Kasumi-1 (cell line): ENCODE data around the gene SLC9A5.

Source experiments
- DNase-seq, 2 experiments: peaks; one replicate each; lab custom pipeline; 2025; lab: John Stamatoyannopoulos, UW

Gene SLC9A5

DNA sequence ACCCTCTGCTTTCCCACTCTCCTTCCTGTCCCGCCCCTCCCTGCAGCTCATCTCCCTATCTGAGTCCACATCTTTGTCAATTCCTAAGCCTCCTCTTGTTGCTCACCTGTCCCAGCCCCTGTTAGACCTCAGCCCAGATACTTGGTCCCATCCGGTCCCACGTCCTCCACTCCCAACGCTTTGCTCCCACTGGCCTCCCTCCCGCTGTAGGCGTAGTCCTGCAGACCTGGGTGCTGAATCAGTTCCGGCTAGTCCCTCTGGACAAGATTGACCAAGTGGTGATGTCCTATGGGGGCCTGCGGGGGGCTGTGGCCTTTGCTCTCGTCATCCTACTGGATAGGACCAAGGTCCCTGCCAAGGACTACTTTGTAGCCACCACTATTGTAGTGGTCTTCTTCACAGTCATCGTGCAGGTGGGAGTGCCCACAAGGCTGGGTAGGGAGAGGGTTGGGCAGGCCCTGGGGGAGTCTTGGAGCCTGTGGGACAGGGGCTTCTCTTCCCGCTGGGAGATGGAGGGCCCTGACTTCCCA lies 8.0 kb downstream of the SLC9A5 start:
- DNase-seq = no peak

DNA sequence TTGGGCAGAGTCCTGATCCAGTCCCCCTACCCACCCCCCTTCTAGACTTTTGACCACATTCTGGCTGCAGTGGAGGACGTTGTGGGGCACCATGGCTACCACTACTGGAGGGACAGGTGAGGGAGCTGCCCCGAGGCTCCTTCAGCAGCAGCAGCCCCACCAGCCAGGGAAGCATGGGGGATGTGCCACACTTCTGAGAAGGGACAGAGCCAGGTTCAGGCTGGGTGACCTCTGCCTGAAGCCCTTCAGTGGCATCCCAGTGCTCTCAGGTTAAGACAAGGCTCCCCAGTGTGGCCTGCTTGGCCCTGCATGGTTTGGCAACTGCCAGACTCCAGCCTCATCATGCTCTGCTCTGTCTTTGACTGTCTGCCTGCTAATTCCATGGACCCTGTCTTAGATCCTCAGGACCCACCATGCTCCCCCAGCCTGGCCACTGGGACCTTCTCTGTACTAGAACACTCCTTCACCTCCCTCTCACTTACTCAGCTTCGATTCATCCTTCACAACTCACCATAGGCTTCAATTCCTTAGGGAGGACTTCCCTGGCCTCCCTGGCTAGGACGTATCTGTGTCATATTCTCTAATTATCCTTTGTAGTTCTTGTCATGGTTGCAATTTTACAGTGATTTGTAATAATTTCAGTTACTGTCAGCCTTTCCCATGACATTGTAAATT lies 8.8 kb downstream of the SLC9A5 start:
- no peak for DNase-seq

DNA sequence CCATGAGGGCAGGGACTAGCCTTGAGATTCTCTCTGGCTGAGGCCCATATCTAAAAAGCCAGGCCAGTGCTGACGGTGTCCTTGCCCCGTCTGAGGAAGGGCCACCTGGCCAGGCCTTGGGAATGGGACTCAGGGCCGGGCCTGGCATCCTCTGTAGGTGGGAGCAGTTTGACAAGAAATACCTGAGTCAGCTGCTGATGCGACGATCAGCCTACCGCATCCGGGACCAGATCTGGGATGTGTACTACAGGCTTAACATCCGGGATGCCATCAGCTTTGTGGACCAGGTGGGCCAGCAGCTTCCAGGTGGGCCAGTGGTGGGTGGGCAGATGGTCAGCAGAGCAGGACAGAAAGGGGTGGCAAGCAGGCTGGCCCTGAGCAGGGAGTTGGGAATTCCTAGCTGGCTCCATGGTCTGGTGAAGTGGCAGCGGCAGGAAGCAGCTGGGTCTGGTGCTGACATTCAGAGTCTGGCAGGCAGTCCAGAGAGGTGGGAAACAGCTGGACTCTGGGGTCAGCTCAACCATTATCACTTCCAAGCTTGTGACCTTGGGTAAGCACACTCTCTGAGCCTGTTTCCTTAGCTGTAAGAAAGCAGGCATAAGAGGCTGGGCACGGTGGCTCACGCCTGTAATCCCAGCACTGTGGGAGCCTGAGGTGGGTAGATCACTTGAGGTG lies 9.5 kb downstream of the SLC9A5 start:
- no peak for DNase-seq

DNA sequence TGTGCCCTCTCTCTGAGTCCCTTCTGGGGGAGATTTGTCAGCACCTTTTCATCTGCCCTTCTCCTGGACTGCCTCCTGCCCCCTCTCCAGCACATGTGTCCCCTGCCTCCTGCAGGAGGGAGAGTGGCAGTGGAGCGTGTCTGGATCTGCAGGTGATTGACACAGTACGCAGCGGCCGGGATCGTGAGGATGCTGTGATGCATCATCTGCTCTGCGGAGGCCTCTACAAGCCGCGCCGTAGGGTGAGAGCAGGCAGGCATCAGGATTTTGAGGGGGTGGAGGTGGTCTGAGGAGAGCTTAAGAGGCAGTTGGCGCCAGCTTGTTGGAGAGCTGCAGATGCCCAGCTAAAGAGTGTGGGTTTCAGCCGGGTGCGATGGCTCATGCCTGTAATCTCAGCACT lies 10.9 kb downstream of the SLC9A5 start:
- no peak for DNase-seq

DNA sequence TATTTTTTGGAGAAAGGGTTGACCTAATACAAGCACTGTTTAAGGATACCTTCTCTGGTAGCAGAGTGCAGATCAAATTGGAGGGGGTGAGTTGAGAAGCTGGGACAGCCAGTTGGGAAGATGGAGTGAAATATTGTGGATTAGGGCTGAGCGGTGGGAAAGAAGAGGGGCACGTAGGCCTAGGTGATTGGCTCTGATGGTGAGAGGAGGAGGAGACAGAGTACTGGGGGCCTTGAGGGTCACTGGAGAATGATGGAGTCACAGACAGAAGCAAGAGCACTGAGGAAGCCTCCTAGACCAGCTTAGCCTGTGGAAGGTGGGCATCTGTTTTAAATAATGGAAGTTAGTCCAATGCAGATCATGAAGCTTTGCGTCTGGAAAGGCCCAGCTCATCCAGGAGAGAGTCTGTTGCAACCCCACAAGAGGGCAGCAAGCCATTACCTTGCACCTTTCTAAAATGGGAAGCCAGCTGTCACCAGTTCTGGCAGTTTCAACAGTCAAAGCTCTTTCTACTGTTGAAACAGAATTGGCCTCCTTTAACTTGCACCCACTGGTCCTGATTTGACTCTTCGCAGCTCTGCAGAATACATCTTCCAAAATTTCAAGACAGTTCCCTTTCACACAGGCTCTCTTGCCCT lies 11.8 kb downstream of the SLC9A5 start:
- peak; percentile 53 to 63 for DNase-seq

DNA sequence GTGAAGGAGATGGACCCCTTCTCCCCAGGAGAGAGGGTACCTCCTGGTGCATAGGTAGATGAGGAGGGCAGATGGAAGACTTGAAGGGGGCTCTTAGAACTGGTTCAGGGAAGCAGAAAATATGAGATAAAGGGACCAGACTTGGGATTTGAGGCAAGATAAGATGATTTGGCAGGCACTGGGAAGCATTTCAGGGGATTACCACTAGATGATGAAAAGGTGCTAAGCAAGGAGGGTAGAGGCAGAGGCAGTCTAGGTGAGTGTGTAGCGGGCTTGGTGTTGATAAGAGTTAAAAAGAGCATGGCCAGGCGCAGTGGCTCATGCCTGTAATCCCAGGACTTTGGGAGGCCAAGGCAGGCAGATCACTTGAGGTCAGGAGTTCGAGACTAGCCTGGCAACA lies 14.4 kb downstream of the SLC9A5 start:
- no peak for DNase-seq

DNA sequence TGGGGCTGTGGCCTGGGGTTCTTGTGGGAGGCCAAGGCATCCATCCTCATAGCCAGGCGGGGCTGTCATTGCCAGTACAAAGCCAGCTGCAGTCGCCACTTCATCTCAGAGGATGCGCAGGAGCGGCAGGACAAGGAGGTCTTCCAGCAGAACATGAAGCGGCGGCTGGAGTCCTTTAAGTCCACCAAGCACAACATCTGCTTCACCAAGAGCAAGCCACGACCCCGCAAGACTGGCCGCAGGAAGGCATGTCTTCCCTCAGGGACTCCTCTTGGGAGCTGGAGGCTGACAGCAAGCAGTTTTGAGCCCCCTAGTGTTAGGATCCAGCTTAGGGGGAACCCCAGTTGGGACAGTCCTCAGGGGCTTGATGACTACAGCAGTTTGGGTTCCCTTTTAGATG lies 15.5 kb downstream of the SLC9A5 start:
- peak in 1 of 2 experiments; percentile 14 for DNase-seq

DNA sequence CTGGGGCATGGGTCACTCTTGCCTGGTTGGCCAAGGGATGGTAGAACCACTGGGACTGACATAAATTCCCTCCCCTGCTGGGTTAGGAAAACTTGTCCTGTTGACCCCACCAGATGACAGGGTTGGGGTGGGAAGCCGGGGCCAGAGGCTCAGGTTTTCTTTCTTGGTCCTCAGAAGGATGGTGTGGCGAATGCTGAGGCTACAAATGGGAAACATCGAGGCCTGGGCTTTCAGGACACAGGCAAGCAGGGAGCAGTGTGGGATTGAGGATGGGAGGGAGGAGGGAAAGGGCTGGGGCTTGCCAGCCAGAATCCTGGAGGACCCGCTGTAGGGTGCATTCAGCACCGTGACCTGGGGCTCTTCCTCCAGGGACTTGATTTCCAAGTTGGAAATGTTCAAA lies 16.1 kb downstream of the SLC9A5 start:
- DNase-seq = no peak

DNA sequence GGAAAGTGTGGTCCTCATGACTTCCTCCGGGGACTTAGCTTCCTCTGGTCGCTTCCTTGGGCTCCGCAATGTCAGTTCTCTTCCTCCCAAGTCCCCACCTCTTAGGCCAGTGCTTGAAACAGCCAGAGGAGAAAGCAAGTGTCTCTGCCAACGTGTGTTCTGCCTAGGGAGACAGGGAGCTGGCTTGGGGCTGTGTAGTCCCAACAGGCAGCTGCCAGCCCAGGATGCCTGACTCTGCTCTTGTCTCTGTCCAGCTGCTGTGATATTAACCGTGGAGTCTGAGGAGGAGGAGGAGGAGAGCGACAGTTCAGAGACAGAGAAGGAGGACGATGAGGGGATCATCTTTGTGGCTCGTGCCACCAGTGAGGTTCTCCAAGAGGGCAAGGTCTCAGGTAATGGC lies 17.1 kb downstream of the SLC9A5 start:
- no peak for DNase-seq

DNA sequence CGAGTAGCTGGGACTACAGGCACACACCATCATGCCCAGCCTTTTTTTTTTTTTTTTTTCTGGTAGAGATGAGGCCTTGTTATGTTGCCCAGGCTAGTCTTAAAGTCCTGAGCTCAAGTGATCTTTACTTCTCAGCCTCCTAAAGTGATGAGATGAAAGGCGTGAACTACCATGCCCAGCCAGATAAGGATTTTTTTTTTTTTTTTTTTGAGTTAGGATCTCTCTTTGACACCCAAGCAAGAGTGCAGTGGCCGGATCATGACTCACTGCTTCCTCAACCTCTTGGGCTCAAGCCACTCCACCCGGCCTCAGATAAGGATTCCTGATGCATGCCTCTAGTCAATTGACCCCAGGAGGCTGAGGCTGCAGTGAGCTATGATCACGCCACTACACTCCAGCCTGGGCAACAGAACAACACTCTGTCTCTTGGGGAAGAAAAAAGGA lies 19.4 kb downstream of the SLC9A5 start:
- no peak for DNase-seq

DNA sequence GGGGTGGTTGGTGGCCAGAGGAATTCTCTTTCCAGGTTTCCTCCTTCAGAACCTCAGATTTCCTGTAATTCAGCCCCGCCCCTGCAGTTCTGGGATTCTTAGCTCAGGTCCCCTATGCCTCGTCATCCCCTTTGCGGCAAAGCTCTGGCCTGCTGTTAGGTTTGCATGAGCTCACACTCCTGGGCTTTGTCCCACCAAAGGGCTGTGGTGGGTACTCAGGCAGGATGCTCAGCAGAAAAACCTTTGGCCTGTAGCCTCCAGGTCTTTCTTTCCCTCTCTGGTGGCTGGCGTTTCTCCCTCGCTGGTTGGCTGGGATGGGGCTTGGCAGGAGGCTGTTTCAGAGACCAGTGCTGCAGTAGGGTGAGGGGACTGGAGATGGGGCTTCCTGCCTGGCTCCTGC lies 21.0 kb downstream of the SLC9A5 start:
- no peak for DNase-seq

DNA sequence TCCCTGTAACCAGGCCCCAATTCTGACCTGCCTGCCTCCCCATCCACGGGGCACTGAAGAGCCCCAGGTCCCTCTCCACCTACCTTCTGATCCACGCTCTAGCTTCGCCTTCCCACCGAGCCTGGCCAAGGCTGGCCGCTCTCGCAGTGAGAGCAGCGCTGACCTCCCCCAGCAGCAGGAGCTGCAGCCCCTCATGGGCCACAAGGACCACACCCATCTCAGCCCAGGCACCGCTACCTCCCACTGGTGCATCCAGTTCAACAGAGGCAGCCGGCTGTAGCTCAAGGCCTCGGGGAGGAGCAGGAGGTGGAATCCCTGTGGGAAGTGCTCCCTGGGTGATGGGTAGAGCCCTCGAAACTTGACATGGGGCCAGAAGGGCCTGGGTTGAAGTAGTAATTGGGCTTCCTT lies 22.2 kb downstream of the SLC9A5 start:
- DNase-seq = no peak

DNA sequence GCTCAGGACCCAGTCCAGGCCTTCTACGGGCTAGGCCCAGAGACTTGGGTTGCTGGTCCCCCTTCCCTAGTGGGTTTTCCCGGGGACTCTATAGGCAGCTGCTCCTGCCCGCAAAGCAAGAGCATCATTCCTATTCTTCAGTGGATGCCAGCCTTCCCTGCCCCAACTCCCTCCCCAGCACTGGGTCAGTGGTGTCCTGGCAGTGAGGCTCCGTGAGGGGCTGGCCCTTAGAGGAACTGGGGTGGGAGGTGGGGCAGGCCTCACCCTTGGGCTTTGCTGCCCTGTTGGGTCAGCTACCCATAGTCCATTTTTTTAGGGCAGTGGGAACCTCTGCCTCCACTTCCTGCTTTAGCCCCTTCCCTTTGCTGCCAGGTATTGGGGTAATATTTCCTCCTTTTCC lies 22.7 kb downstream of the SLC9A5 start:
- DNase-seq = no peak

DNA sequence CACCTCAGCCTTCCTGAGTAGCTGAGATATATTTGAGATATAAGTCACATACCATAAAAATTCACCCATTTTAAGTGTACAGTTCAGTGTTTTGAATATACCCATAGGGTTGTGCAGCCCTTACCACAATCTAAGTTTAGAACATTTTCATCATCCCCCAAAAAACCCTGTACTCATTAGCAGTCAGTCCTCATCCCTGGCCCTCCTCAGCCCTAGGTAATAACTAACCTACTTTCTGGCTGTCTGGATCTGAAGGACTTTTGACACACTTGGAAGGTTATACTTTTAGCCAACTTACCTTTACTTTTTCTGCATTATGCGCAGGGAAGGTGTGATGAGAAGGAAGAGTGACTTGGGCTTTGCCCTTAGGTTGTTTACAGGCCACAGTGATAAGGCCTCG lies 26.5 kb downstream of the SLC9A5 start:
- no peak for DNase-seq

DNA sequence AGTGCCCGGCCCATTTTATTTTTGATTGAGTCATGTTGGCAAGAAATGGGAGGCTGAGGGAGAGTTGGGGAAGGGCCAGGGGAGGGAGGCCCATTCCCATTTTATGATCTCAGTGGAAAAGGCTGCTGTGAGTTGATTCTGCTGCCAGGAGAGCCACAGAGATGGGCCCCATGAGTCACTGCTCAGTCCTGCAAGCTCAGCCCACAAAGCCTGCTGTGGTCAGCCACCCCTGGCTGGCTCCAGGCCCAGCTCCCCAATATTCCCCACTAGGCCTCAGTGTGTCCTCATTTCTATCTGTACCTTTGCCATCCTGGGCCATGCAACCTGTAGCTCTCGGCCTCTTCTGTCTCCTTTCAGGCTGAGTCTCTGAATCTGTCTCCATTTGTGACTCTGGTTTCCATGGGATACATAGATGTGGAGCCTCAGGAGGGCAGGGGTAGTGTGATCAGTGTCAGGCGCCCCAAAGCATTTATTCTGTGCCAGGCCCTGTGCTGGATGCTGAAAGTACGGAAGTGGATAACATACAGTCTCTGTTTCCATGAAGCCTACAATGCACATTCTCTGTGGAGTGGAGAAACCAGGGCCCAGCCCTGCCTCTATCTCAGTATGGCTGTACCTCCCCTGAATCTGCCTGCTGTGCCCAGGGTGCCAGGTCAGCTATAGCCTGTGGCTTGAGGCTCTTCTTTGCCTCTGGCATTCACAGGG lies 28.7 kb downstream of the SLC9A5 start:
- no peak for DNase-seq

DNA sequence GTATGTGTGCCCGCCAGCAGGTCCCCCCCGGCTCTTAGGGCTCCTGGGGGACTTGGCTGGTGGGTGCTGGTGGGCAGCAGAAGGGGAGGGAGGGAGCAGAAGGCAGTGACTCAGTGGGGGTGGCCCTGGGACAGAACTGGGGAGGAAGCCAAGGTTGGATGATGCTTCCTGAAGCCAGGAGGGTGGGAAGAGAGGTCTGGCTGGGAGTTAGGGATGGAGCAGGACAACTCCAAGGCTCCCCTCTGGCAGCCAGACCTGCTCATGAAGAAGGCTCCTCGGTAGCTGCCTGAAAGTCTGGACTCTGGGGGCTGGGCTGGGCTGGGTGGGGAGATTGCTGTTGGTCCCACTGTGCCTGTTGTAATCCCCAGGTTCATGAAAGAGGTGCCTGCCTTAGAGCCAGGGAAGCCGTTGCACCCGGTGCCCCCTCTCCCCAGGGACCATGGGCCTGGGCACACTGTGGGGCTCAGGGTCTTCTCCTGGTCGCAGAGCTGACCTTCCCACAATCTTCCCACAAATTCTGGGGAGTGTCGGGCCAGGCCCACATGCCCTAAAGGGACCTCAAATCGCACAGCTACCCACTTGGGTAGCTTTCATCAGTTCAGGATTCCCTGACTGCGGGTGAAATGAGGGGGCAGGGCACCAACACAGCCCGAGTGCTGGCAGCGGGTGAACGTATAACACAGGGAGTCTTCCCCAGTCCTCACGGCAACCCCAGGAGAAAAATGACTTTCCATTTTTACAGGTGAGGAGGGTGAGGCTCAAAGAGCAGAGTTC lies 29.4 kb downstream of the SLC9A5 start:
- DNase-seq = no peak

DNA sequence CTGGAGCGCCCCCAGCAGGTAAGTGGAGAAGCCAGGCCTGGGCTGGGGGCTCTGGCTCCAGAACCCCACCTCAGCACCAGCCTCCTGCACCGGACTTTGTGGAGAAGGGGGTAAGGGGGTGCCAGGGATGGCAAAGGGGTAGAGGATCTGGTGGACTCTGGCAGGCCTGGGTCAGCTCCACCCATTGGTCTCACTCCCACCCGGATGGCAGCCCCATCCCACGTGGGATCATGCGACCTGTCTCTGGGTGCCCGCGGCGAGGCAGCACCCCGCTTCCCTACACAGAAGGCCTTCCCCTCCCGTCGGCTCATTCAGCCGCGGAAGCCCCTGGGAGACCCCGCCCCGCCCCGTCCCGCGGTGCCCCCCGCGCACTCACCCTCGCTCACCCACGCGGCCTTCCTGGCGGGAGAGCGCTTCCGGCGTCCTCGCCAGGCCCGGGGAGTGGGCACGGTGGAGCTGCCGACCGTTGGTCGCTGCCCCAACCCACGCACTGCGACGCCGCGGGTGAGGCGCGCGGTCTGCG lies 30.1 kb downstream of the SLC9A5 start:
- DNase-seq = peak; percentile 25 to 36

DNA sequence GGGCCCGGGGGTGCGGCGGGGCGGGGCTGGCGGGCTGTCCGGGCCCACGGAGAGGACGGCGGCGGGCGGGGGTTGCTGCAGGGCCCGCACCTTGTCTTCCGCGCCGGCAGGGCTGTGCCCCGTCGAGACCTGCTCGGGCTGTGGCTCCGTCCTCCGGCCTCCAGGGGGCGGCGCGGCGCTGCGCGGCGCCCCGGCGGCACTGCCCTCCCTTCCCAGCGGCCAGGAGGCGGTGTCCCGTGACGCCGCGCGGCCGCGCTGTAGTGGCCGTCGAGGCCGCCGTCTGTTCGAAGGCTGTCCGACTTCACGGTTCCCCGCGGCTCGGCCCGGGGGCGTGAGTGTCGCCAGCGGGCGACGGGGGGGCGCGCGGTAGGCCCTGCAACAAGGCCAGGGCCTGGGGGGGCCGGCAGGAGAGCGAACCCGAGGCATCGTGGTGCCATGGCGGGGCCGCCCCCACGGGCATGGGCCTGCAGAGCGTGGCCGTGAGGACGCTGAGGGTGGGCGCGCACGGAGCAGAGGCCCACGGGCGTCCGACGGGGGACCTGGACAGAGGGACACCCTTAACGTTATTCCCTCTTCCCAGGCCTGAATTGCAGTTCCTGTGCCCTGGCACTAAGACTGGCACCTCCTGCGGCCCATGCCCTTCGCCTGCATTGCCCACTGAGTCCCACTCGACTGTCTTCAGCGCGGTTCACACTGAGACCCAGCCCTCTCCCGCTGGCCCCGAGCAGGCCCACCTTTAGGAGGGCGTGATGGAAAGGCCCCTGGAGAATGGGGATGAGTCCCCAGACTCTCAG lies 30.7 kb downstream of the SLC9A5 start, which contains the start of gene PLEKHG4:
TSS of gene PLEKHG4 (plus strand) at position 237 of the 794 bp plus-strand sequence. CDS start at position 750, 513 bp downstream.
- DNase-seq = peak; percentile 61 to 73

DNA sequence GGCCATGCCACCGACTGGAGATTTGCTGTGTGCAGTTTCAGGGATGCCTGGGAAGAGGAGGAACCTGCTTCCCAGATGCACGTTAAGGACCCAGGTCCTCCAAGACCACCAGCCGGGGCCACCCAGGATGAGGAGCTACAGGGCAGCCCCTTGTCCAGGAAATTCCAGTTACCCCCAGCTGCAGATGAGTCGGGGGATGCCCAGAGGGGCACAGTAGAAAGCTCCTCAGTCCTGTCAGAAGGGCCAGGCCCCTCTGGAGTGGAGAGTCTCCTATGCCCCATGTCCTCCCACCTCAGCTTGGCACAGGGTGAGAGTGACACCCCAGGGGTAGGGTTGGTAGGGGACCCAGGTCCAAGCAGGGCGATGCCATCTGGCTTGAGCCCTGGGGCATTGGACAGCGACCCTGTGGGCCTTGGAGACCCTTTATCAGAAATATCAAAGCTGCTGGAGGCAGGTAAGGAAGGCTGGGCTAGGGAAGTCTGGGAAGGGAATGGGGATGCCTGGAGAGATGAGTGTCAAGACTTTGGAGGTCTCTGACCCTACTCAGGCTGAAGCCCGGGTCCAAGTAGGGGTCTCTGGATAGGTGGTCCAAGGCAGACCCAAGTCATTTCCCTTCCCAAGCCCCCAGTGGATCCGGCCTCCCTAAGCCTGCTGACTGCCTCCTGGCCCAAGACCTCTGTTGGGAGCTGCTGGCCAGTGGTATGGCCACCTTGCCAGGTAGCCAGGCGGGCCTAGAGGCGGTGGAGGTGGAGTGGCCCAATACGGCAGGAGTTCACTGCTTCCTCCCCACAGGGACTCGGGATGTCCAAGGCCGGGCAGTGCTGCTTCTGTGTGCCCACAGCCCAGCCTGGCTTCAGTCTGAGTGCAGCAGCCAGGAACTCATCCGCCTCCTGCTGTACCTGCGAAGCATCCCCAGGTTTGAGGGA lies 31.6 kb downstream of the SLC9A5 start:
- DNase-seq = no peak
